ENCODE data around the gene MAST4. TPM values are rescaled to one million over a fixed set of nuclear protein-coding genes. Genes with fewer than 3 reads are reported as not detected.
A peak's percentile ranks its signal among the peaks of the same experiment; 100 is the strongest.

MAST4 gene
- total RNA-seq, 1 donor from 2014 or later, result 0.99 TPM

DNA sequence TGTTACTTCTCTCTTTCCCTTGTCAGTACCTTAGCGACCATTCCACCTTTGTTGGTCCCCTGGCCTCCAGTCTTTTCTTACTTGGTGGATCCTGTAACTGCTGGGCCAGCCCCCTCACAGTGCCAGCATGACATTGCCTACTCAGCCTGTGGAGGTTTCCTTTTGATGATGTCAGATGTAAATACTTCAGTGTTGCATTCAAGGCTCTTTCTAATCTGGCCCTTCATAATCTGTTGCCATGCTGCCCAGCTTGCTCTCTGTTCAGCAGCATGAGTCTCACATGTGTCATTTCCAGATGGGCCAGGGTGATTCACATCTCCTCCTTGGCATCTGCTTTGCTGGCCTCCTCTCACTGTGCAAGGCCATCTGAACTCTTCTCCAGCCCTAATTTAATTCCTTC lies 57.1 kb downstream of the MAST4 start:
- no peaks in the 10 kb centered on the region for H3K9me3 ChIP-seq (ENCODE audit: low read depth)
- Mint-ChIP-seq H3K27ac (no peak overlapping the region), H3K9me3 (peaks cover 3% of the 10 kb centered on the region), H3K27me3 (ENCODE audit: insufficient read depth, low read depth) (no peaks in the 10 kb centered on the region), H3K4me3 (no peak overlapping the region), H3K36me3 (no peaks in the 10 kb centered on the region), H3K4me1 (peaks cover 3% of the 10 kb centered on the region)
- no peaks in the 10 kb centered on the region for H3F3A ChIP-seq (ENCODE audit: low read depth)
- H3K27ac ChIP-seq, result no peak overlapping the region
- no peaks in the 10 kb centered on the region for H4K20me1 ChIP-seq (ENCODE audit: low read depth)
- no peak overlapping the region for H3K9ac ChIP-seq
- peaks cover 20% of the 10 kb centered on the region for H3K4me1 ChIP-seq
- no peaks in the 10 kb centered on the region for H3K79me2 ChIP-seq (ENCODE audit: low read depth)
- no peak overlapping the region for H3K4me2 ChIP-seq
- DNase-seq (ENCODE audit: low spot score), result no peak
- TF ChIP-seq EZH2 (IDR thresholded peaks at IDR 0.05) (no peak), EZH2phosphoT487 (IDR thresholded peaks at IDR 0.05) (no peak)
- TF ChIP-seq, protein P1, sequence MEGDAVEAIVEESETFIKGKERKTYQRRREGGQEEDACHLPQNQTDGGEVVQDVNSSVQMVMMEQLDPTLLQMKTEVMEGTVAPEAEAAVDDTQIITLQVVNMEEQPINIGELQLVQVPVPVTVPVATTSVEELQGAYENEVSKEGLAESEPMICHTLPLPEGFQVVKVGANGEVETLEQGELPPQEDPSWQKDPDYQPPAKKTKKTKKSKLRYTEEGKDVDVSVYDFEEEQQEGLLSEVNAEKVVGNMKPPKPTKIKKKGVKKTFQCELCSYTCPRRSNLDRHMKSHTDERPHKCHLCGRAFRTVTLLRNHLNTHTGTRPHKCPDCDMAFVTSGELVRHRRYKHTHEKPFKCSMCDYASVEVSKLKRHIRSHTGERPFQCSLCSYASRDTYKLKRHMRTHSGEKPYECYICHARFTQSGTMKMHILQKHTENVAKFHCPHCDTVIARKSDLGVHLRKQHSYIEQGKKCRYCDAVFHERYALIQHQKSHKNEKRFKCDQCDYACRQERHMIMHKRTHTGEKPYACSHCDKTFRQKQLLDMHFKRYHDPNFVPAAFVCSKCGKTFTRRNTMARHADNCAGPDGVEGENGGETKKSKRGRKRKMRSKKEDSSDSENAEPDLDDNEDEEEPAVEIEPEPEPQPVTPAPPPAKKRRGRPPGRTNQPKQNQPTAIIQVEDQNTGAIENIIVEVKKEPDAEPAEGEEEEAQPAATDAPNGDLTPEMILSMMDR (IDR thresholded peaks at IDR 0.05), result no peak
- no peaks in the 10 kb centered on the region for H3K27me3 ChIP-seq
- H3K4me3 ChIP-seq, result no peak overlapping the region
- H2AFZ ChIP-seq (replicated peaks), result no peak overlapping the region
- no peaks in the 10 kb centered on the region for H3K36me3 ChIP-seq

DNA sequence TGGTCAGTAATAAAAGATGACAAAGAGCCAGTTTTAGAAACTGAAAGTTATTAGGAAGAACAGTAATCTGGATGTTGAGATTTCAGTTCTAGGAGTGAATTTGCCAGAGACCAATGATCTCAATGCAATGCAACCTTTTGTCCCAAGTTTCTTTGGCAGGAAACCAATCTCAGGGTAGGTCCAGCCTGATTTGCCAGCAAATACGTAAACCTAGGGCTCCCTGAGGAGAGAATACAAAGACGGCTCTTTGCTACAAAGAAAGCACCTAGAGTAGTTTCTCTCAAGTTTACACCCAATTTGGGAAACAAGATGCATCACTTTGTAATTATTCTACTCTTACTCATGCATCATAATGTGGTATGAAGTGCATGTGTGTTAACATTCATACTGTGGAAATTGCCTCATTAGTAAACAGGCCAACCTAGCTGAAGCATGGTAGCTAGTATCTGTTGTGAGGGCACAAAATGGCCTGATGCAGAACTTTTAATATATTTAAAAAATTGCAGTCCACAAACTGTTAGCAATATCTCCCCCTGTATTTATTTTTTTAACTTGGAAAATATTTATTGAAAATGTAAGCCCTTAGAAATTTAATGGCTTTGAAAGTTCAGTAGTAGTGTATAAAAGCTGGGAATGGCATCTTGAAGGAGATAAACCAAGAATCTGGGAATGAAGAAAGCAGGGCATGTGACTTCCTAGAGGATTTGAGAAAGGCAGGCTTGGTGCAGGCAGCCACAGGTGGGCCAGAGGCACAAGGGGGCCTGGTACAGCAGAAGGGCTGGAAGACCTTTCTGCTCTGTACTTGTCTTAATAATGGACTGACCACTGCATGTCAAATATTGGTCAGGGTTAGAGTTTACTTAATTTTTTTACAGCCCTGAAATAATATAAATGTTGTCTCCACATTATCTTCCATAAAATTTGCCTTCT lies 59.5 kb downstream of the MAST4 start:
- Histone ChIP-seq H3K4me3 (no peak overlapping the region), H3K79me2 (ENCODE audit: low read depth) (no peaks in the 10 kb centered on the region), H3K9ac (no peak overlapping the region), H3K36me3 (no peaks in the 10 kb centered on the region), H4K20me1 (ENCODE audit: low read depth) (no peaks in the 10 kb centered on the region), H3K9me3 (ENCODE audit: low read depth) (no peaks in the 10 kb centered on the region), H3K27ac (no peak overlapping the region), H2AFZ (replicated peaks) (no peak overlapping the region), H3K4me2 (peak overlapping the region; percentile 25), H3F3A (ENCODE audit: low read depth) (no peaks in the 10 kb centered on the region), H3K27me3 (no peaks in the 10 kb centered on the region), H3K4me1 (peaks cover 20% of the 10 kb centered on the region)
- Mint-ChIP-seq H3K36me3 (no peaks in the 10 kb centered on the region), H3K4me1 (peaks cover 3% of the 10 kb centered on the region), H3K27me3 (ENCODE audit: insufficient read depth, low read depth) (no peaks in the 10 kb centered on the region), H3K27ac (no peak overlapping the region), H3K4me3 (no peak overlapping the region), H3K9me3 (peaks cover 2% of the 10 kb centered on the region)
- DNase-seq (ENCODE audit: low spot score), result peak; percentile 47
- no peak for TF ChIP-seq EZH2 (IDR thresholded peaks at IDR 0.05)
- no peak for TF ChIP-seq EZH2phosphoT487 (IDR thresholded peaks at IDR 0.05)
- TF ChIP-seq, protein P1 (IDR thresholded peaks at IDR 0.05), result no peak

DNA sequence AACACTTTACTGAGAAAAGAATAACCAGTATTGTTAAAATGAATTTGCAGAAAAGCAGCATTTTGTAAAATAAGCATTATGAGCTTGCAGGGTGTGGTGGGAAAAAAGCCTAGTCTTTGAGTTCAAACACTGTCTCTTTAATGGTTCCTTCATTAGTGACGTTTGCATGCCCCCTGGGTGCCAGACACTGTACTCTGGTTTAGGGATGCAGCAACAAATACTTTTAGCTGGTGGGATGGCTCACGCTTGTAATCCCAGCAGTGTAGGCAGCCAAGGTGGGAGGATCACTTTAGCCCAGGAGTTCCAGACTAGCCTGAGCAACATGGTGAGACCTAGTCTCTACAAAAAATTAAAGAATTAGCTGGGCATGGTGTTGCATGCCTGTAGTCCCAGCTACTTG lies 62.3 kb downstream of the MAST4 start:
- Histone ChIP-seq H3K9ac (no peak overlapping the region), H3K4me2 (no peak overlapping the region), H4K20me1 (ENCODE audit: low read depth) (no peaks in the 10 kb centered on the region), H3K4me3 (no peak overlapping the region), H3K79me2 (ENCODE audit: low read depth) (no peaks in the 10 kb centered on the region), H3K27ac (no peak overlapping the region), H2AFZ (replicated peaks) (no peak overlapping the region), H3K4me1 (peaks cover 20% of the 10 kb centered on the region), H3F3A (ENCODE audit: low read depth) (no peaks in the 10 kb centered on the region), H3K9me3 (ENCODE audit: low read depth) (no peaks in the 10 kb centered on the region), H3K27me3 (no peaks in the 10 kb centered on the region), H3K36me3 (no peaks in the 10 kb centered on the region)
- H3K36me3 Mint-ChIP-seq, result no peaks in the 10 kb centered on the region
- no peaks in the 10 kb centered on the region for H3K27me3 Mint-ChIP-seq (ENCODE audit: insufficient read depth, low read depth)
- no peak overlapping the region for H3K27ac Mint-ChIP-seq
- H3K4me3 Mint-ChIP-seq, result no peak overlapping the region
- H3K9me3 Mint-ChIP-seq, result no peaks in the 10 kb centered on the region
- peak; percentile 6 for DNase-seq (ENCODE audit: low spot score)
- TF ChIP-seq EZH2 (IDR thresholded peaks at IDR 0.05) (no peak), EZH2phosphoT487 (IDR thresholded peaks at IDR 0.05) (no peak)
- TF ChIP-seq, protein P1 (IDR thresholded peaks at IDR 0.05), result no peak
- H3K4me1 Mint-ChIP-seq, result peaks cover 3% of the 10 kb centered on the region

All from neural progenitor cell (in vitro differentiated cells).